T47D (cell line): ENCODE data around the gene ENTPD3.

Experiments
- DNase-seq, 2 experiments: peaks; one replicate each; pipeline versions ENCODE4 v3.0.0 to v3.0.0-alpha.2; 2011 to 2012; ENCODE audit warnings: low read depth in 1 of 2, low spot score in 1 of 2
- JUND ChIP-seq: IDR thresholded peaks from 2 replicates; pipeline ENCODE4 v1.6.1; 2012; ENCODE audit warnings: low read depth
- in situ Hi-C: cut with HindIII; loops from 2 replicates; pipeline ENCODE4 v1.10.0; 2016; ENCODE audit warnings: low sequenced_read_pairs, low pct_unique_long_range_greater_than_20kb

Gene ENTPD3

GRCh38 chr3:40476478-40477470, 89.8 kb downstream of the ENTPD3 start, which contains the start of gene ZNF619:
TSS of gene ZNF619 (plus strand) at chr3:40477122. CDS start at chr3:40477980, 858 bp downstream.
- TF ChIP-seq JUND: no peak
- DNase-seq: peak; percentile 56 to 78
- in situ Hi-C loops: no loop called here

- no peak for TF ChIP-seq JUND
- DNase-seq: no peak
- in situ Hi-C loops: no loop called here
These were observed 90.7 kb downstream of the ENTPD3 start for GRCh38 chr3:40477666-40478065.
